HepG2 (cell line): ENCODE data around the gene PIBF1. TPM values are rescaled to one million over a fixed set of nuclear protein-coding genes. Genes with fewer than 3 reads are reported as not detected.
A peak's percentile ranks its signal among the peaks of the same experiment; 100 is the strongest.

ENCODE experiments used
- BORCS8-MEF2B ChIP-seq: sonication (generic); formaldehyde crosslinking; IDR thresholded peaks from 2 replicates; pipeline ENCODE4 v1.8.0; 2022; ENCODE audit warnings: mild to moderate bottlenecking, missing genetic modification reagents
- CHD4 ChIP-seq: fragments of 200-600 bp; sonication (generic); IDR thresholded peaks from 2 replicates; pipeline ENCODE4 v1.7.0; 2017; ENCODE audit warnings: mild to moderate bottlenecking, low read length, borderline replicate concordance
- HMG20B ChIP-seq: conservative IDR thresholded peaks from 2 replicates; pipeline ENCODE4 v1.6.1; 2016; ENCODE audit warnings: missing genetic modification reagents, missing compliant biosample characterization
- HOXA3 ChIP-seq: sonication (generic); formaldehyde crosslinking; IDR thresholded peaks from 2 replicates; pipeline ENCODE4 v1.5.0; 2020; ENCODE audit warnings: missing genetic modification reagents
- KLF6 ChIP-seq: IDR thresholded peaks from 2 replicates; pipeline ENCODE4 v1.8.0; 2016; ENCODE audit warnings: missing biosample characterization, missing genetic modification reagents
- NCOA1 ChIP-seq: sonication (generic); formaldehyde crosslinking; IDR thresholded peaks from 2 replicates; pipeline ENCODE4 v1.9.0; 2021; ENCODE audit warnings: missing genetic modification reagents
- NFKBIZ ChIP-seq: IDR thresholded peaks from 2 replicates; pipeline ENCODE4 v1.6.1; 2018; ENCODE audit warnings: missing genetic modification reagents, missing compliant biosample characterization
- NR2C2 ChIP-seq: sonication (generic); formaldehyde crosslinking; IDR thresholded peaks from 2 replicates; pipeline ENCODE4 v1.4.0; 2020; ENCODE audit warnings: missing genetic modification reagents, mild to moderate bottlenecking, moderate library complexity, borderline replicate concordance
- NR2F1 ChIP-seq, 2 experiments: fragments of 450-650 bp in 1 of 2; formaldehyde crosslinking in 1 of 2; IDR thresholded peaks; 2 replicates each; pipeline versions ENCODE4 v1.5.0 to v1.6.1; 2016 to 2020; ENCODE audit warnings: mild to moderate bottlenecking in 1 of 2, missing compliant biosample characterization in 1 of 2, missing genetic modification reagents in 1 of 2, moderate library complexity in 1 of 2
- PHF20 ChIP-seq: sonication (generic); formaldehyde crosslinking; IDR thresholded peaks from 2 replicates; pipeline ENCODE4 v1.5.0; 2020; ENCODE audit warnings: mild to moderate bottlenecking, missing genetic modification reagents
- RNF219 ChIP-seq: sonication (generic); formaldehyde crosslinking; IDR thresholded peaks from 2 replicates; pipeline ENCODE4 v1.5.0; 2020; ENCODE audit warnings: mild to moderate bottlenecking, missing genetic modification reagents
- RXRB ChIP-seq: IDR thresholded peaks from 2 replicates; pipeline ENCODE4 v1.6.1; 2016; ENCODE audit warnings: borderline replicate concordance, missing genetic modification reagents, missing compliant biosample characterization
- ZBTB3 ChIP-seq: sonication (generic); formaldehyde crosslinking; IDR thresholded peaks from 2 replicates; pipeline ENCODE4 v1.4.0; 2020; ENCODE audit warnings: low read depth, mild to moderate bottlenecking, moderate library complexity, missing genetic modification reagents, borderline replicate concordance
- ZKSCAN1 ChIP-seq: fragments of 150-350 bp; IDR thresholded peaks from 2 replicates; pipeline ENCODE4 v1.6.1; 2014; ENCODE audit warnings: low read length
- ZNF10 ChIP-seq: sonication (generic); formaldehyde crosslinking; IDR thresholded peaks from 2 replicates; pipeline ENCODE4 v1.4.0; 2020; ENCODE audit warnings: mild to moderate bottlenecking, low read depth, missing genetic modification reagents, borderline replicate concordance
- ZNF124 ChIP-seq: sonication (generic); formaldehyde crosslinking; IDR thresholded peaks from 2 replicates; pipeline ENCODE4 v1.4.0; 2020; ENCODE audit warnings: missing genetic modification reagents
- ZNF33B ChIP-seq: sonication (generic); formaldehyde crosslinking; IDR thresholded peaks from 2 replicates; pipeline ENCODE4 v1.5.1; 2020; ENCODE audit warnings: mild to moderate bottlenecking, missing genetic modification reagents
- ZNF501 ChIP-seq: sonication (generic); formaldehyde crosslinking; IDR thresholded peaks from 2 replicates; pipeline ENCODE4 v1.5.1; 2020; ENCODE audit warnings: mild to moderate bottlenecking, moderate library complexity, missing genetic modification reagents
- ZNF646 ChIP-seq: sonication (generic); formaldehyde crosslinking; IDR thresholded peaks from 2 replicates; pipeline ENCODE4 v1.9.0; 2021; ENCODE audit warnings: mild to moderate bottlenecking, missing genetic modification reagents
- ZNF782 ChIP-seq: sonication (generic); formaldehyde crosslinking; IDR thresholded peaks from 2 replicates; pipeline ENCODE4 v1.4.0; 2020; ENCODE audit warnings: missing genetic modification reagents, mild to moderate bottlenecking, borderline replicate concordance
- polyA plus RNA-seq, 8 experiments: library from polyadenylated mRNA; depleted of rRNA in 3 of 8; stranded (reverse) in 7 of 8; unstranded in 1 of 8; fragments of >200 nt; fragmentation: Illumina TruSeq in 4 of 8; extraction: Trizol in 4 of 8; gene quantifications; 2 replicates each; pipeline versions ENCODE4 v1.2.1 to v1.2.3, GENCODE V29; 2011 to 2016; ENCODE audit warnings: low read depth in 4 of 8, missing spikeins in 1 of 8, mixed read lengths in 1 of 8; ENCODE audit not compliant: insufficient read depth in 1 of 8
- total RNA-seq, 5 experiments: library from RNA; depleted of rRNA; stranded (reverse); fragments of >200 nt; fragmentation: Illumina TruSeq; extraction: Trizol; gene quantifications; 2 replicates each; pipeline ENCODE4 v1.2.3, GENCODE V29; 2016; ENCODE audit warnings: low read depth in 1 of 5

PIBF1 gene
- total and polyA plus RNA-seq, 2 of the 13 experiments (the other 11 are each of a cell fraction or from before 2014, with no cell fraction given) = 4.2 to 15.8 TPM

GRCh38 chr13:73058736-73059459 lies 277.0 kb downstream of the PIBF1 start, which contains the start of gene KLF5 (continued):
- TF ChIP-seq NCOA1 (CRISPR knock-in tag) (no peak), NFKBIZ (CRISPR knock-in tag) (0 out of 2 replicates have a peak, but pooled peaks have one; percentile 26), RXRB (CRISPR knock-in tag) (no peak; the same call in 1 of the 2 replicates), HOXA3 (CRISPR knock-in tag) (no peak; the same call in none of the 2 replicates), HMG20B (CRISPR knock-in tag) (0 out of 2 replicates have a peak, but pooled peaks have one; percentile 32), ZNF646 (peak; percentile 27; the same call in 1 of the 2 replicates), ZBTB3 (CRISPR knock-in tag) (no peak), NR2F1 (CRISPR knock-in tag; IDR thresholded peaks at IDR 0.05) (no peak), ZNF782 (no peak), ZKSCAN1 (no peak), ZNF124 (CRISPR knock-in tag) (peak; percentile 54; the same call in 1 of the 2 replicates), KLF6 (CRISPR knock-in tag) (0 out of 2 replicates have a peak, but pooled peaks have one; percentile 60), BORCS8-MEF2B (CRISPR knock-in tag) (peak; percentile 50), PHF20 (CRISPR knock-in tag) (peak; percentile 52; the same call in 1 of the 2 replicates), ZNF10 (CRISPR knock-in tag) (no peak), CHD4 (no peak), RNF219 (CRISPR knock-in tag) (no peak), NR2C2 (no peak), ZNF501 (peak; percentile 88), ZNF33B (CRISPR knock-in tag) (0 out of 2 replicates have a peak, but pooled peaks have one; percentile 55)
